GM18951 (cell line): ENCODE results near the gene OR1D5.
"Not testable (repeated sequence)": the region's sequence is repeated elsewhere in the genome, so short reads cannot be mapped to it uniquely, and the experiment has no call there.

ENCODE experiments used
- POLR2A ChIP-seq: IDR thresholded peaks from 4 replicates; pipeline ENCODE4 v1.6.1; 2011; ENCODE audit warnings: mild to moderate bottlenecking; ENCODE audit not compliant: insufficient read length, insufficient read depth; ENCODE audit errors: extremely low read depth
- in situ Hi-C: fragments of 300-500 bp; cut with MboI; formaldehyde crosslinking; loops from one replicate; pipeline ENCODE4 v1.12.0; 2022; ENCODE audit warnings: low sequenced_read_pairs, mixed read lengths, inconsistent platforms; ENCODE audit not compliant: unreplicated experiment

The OR1D5 gene

GRCh38 chr17:3036800-3037199 lies 26.6 kb downstream of the OR1D5 start:
- TF ChIP-seq POLR2A, result no peak
- in situ Hi-C loops, result no loop called here

GRCh38 chr17:3035968-3036280 lies 27.5 kb downstream of the OR1D5 start:
- no peak for TF ChIP-seq POLR2A
- in situ Hi-C loops, result no loop called here

GRCh38 chr17:3035256-3035967 lies 28.0 kb downstream of the OR1D5 start:
- no peak for TF ChIP-seq POLR2A
- in situ Hi-C loops, result no loop called here

- in situ Hi-C loops, result no loop called here
- no peak for TF ChIP-seq POLR2A
Observed at GRCh38 chr17:3034578-3034920, 28.9 kb downstream of the OR1D5 start.

GRCh38 chr17:3033741-3034577 lies 29.4 kb downstream of the OR1D5 start:
- in situ Hi-C loops, result no loop called here
- no peak for TF ChIP-seq POLR2A

GRCh38 chr17:3033248-3033640 lies 30.2 kb downstream of the OR1D5 start:
- TF ChIP-seq POLR2A, result no peak
- in situ Hi-C loops, result no loop called here

- in situ Hi-C loops, result no loop called here
- TF ChIP-seq POLR2A, result no peak
Observed at GRCh38 chr17:3032258-3033247, 30.9 kb downstream of the OR1D5 start.

- in situ Hi-C loops, result not testable (repeated sequence)
Observed at GRCh38 chr17:3030852-3031470, 32.4 kb downstream of the OR1D5 start.

- in situ Hi-C loops, result no loop called here
- TF ChIP-seq POLR2A, result no peak
Observed at GRCh38 chr17:3030096-3030495, 33.3 kb downstream of the OR1D5 start.

GRCh38 chr17:3029213-3029913 lies 34.0 kb downstream of the OR1D5 start:
- no peak for TF ChIP-seq POLR2A
- in situ Hi-C loops, result no loop called here

GRCh38 chr17:3027786-3028532 lies 35.4 kb downstream of the OR1D5 start:
- in situ Hi-C loops, result no loop called here

GRCh38 chr17:3026856-3027751 lies 36.3 kb downstream of the OR1D5 start:
- in situ Hi-C loops, result no loop called here
- TF ChIP-seq POLR2A, result no peak

More at GRCh38 chr17:3027786-3028532, 35.4 kb downstream of the OR1D5 start:
- no peak for TF ChIP-seq POLR2A
